Measurements from ENCODE around the gene U2SURP.

DNA sequence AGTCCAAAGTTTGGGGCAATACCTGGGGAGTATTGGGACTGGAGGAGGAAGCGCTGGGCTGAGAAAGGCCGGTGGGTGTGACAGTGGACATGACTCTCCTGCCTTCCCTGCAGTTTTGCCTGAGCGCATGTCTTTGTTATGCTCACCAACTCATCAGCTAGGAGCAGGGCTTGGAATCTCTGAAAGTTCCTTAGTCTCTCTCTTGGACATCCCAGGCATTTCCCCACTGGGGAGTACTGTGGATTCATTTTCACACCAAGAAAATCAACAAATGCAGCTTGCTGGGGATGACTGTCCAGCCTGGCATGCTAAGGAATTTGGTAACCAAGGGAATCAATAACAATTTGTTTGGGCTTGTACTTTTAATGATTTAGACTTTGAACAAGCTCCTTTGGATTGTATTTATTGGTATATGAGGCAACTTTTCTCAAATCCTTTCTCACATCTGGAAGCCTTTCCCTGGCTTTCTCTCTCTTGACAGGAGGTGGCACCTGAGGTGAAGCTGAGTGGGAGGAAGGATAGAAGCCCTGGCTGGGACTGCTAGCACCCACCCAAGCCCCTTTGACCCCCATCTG lies 69.7 kb downstream of the U2SURP start:
- no peak for TF ChIP-seq EZH2 (IDR thresholded peaks at IDR 0.05; ENCODE audit: insufficient read depth, low read length)
- TF ChIP-seq CTCF (IDR thresholded peaks at IDR 0.05; ENCODE audit: insufficient read depth, low read depth, low read length) = no peak

Data from astrocyte (in vitro differentiated cells and primary cell).